ENCODE data around the gene ATP6V1C2. TPM values are rescaled to one million over a fixed set of nuclear protein-coding genes. Genes with fewer than 3 reads are reported as not detected.

Gene ATP6V1C2
- total and polyA plus RNA-seq, 2 donors (not counting 3 experiments of a cell fraction or from before 2014, with no cell fraction given) = 0.03 to 0.13 TPM

DNA sequence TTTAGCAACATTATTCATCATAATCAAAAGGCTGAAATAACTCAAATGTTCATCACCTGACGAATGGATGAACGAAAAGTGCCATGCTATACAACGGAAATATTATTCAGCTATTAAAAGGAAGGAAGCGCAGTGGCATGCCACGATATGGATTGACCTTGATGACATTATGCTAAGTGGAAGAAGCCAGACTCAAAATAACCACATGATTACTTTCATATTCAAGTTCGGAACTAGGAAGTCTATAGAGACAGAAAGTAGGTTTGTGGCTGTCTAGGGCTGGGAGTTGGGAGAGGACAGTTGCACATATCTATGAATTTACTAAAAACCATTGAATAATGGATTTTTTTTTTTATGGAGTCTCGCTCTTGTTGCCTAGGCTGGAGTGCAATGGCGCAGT, 104.6 kb downstream of the ATP6V1C2 start:
- H4K20me1 ChIP-seq (replicated peaks; ENCODE audit: control insufficient read depth, extremely low read depth, insufficient read depth, low read length) = no peaks in the 10 kb centered on the region
- H3K36me3 ChIP-seq (ENCODE audit: control insufficient read depth in 2 of 2, extremely low read depth in 1 of 2, insufficient read depth in 2 of 2, low read length in 2 of 2) = no peaks in the 10 kb centered on the region
- intact Hi-C loops (cut with micrococcal nuclease) (no loop called here), dilution Hi-C loops (cut with MboI; ENCODE audit: extremely low pct_ligation_motif_present, low sequenced_read_pairs) (no loop called here)
- H3K4me3 ChIP-seq (replicated peaks in 1 of 3; ENCODE audit: insufficient read depth in 1 of 3, low read depth in 1 of 3, low read length in 3 of 3) = no peak overlapping the region
- peaks cover 3 to 11% of the 10 kb centered on the region in 2 experiments for H3K27me3 ChIP-seq (ENCODE audit: control insufficient read depth in 2 of 2, insufficient read depth in 2 of 2, low read length in 2 of 2)
- H3K9ac ChIP-seq (replicated peaks; ENCODE audit: extremely low read depth, insufficient read depth, low read length) = no peak overlapping the region
- FAIRE-seq (no peak), DNase-seq (ENCODE audit: low read depth, low spot score) (no peak)
- H3K9me3 ChIP-seq (replicated peaks; ENCODE audit: control insufficient read depth, insufficient read depth, low read length) = no peaks in the 10 kb centered on the region
- H2AFZ ChIP-seq (ENCODE audit: low read depth, low read length) = no peak overlapping the region
- TF ChIP-seq MYC (IDR thresholded peaks at IDR 0.05; ENCODE audit: low read depth, low read length) (no peak), POLR2AphosphoS5 (IDR thresholded peaks at IDR 0.05; ENCODE audit: insufficient read depth, low read depth, low read length) (no peak), POLR2A (IDR thresholded peaks at IDR 0.05; ENCODE audit: low read depth, low read length) (no peak), GATA2 (IDR thresholded peaks at IDR 0.05; ENCODE audit: insufficient read depth, insufficient read length, low read depth, low read length) (no peak), EZH2 (IDR thresholded peaks at IDR 0.05; ENCODE audit: borderline replicate concordance, low read depth, low read length, severe bottlenecking) (no peak), JUN (IDR thresholded peaks at IDR 0.05; ENCODE audit: borderline replicate concordance, insufficient read depth, insufficient read length, low read depth) (no peak)
- TF ChIP-seq, protein P1, sequence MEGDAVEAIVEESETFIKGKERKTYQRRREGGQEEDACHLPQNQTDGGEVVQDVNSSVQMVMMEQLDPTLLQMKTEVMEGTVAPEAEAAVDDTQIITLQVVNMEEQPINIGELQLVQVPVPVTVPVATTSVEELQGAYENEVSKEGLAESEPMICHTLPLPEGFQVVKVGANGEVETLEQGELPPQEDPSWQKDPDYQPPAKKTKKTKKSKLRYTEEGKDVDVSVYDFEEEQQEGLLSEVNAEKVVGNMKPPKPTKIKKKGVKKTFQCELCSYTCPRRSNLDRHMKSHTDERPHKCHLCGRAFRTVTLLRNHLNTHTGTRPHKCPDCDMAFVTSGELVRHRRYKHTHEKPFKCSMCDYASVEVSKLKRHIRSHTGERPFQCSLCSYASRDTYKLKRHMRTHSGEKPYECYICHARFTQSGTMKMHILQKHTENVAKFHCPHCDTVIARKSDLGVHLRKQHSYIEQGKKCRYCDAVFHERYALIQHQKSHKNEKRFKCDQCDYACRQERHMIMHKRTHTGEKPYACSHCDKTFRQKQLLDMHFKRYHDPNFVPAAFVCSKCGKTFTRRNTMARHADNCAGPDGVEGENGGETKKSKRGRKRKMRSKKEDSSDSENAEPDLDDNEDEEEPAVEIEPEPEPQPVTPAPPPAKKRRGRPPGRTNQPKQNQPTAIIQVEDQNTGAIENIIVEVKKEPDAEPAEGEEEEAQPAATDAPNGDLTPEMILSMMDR (IDR thresholded peaks at IDR 0.05; ENCODE audit: extremely low read depth in 1 of 2, insufficient read depth in 1 of 2, low read depth in 1 of 2, low read length in 2 of 2) = no peak
- no peaks in the 10 kb centered on the region for H3K79me2 ChIP-seq (ENCODE audit: control insufficient read depth, insufficient read depth, low read length)
- H3K27ac ChIP-seq (ENCODE audit: insufficient read depth, low read depth, low read length) = no peak overlapping the region
- H3K9me1 ChIP-seq (replicated peaks; ENCODE audit: control insufficient read depth, extremely low read depth, insufficient read depth, low read length) = no peaks in the 10 kb centered on the region
- CTCF ChIA-PET = no interaction called here
- POLR2A ChIA-PET = no interaction called here
- no TSS peak for BruUV-seq (replicated peaks)
- H3K4me1 ChIP-seq (ENCODE audit: control insufficient read depth, extremely low read depth, insufficient read depth, low read length) = peaks cover 3% of the 10 kb centered on the region
- no peak overlapping the region for H3K4me2 ChIP-seq (ENCODE audit: insufficient read depth, low read length)

Measured in endothelial cell of umbilical vein (primary cell).